DND-41 (cell line): ENCODE measurements around the gene TMEM18.

Experiments used
- EZH2 ChIP-seq: IDR thresholded peaks from 3 replicates; pipeline ENCODE4 v1.6.1; 2012; ENCODE audit warnings: borderline replicate concordance, low read depth, mild to moderate bottlenecking, moderate library complexity, low read length, inconsistent platforms; ENCODE audit not compliant: severe bottlenecking
- TF ChIP-seq, protein P1 (sequence below): IDR thresholded peaks from 2 replicates; pipeline ENCODE4 v1.5.1; 2012; ENCODE audit warnings: borderline replicate concordance, low read length, moderate library complexity, mild to moderate bottlenecking; ENCODE audit not compliant: poor library complexity, severe bottlenecking; ENCODE audit errors: extremely low read depth

DNA sequence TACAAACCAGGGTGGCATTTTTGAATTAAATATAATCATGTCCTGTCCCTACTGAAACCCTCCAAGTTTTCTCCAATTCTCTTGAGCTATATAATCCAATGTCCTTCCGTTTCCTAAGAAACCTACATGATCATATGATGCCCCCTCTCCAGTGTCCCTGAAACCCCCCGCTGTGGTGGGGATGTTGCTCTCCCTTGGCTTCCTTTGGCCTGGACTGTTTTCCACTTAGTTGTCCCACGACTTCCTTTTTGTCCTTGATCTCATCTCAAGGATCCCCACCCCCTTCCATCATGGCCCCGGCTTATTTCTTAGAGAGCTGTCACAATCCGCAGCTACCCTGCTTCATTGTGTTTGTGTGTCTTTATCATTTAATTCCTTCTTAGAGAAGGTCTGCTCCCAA lies 43.8 kb downstream of the TMEM18 start:
- TF ChIP-seq, protein P1, sequence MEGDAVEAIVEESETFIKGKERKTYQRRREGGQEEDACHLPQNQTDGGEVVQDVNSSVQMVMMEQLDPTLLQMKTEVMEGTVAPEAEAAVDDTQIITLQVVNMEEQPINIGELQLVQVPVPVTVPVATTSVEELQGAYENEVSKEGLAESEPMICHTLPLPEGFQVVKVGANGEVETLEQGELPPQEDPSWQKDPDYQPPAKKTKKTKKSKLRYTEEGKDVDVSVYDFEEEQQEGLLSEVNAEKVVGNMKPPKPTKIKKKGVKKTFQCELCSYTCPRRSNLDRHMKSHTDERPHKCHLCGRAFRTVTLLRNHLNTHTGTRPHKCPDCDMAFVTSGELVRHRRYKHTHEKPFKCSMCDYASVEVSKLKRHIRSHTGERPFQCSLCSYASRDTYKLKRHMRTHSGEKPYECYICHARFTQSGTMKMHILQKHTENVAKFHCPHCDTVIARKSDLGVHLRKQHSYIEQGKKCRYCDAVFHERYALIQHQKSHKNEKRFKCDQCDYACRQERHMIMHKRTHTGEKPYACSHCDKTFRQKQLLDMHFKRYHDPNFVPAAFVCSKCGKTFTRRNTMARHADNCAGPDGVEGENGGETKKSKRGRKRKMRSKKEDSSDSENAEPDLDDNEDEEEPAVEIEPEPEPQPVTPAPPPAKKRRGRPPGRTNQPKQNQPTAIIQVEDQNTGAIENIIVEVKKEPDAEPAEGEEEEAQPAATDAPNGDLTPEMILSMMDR = no peak
- no peak for TF ChIP-seq EZH2
